Measurements from ENCODE around the gene ANKRD34A. TPM values are rescaled to one million over a fixed set of nuclear protein-coding genes. Genes with fewer than 3 reads are reported as not detected.

ANKRD34A gene
- total RNA-seq, 1 experiment from 2014 or later, result 0.22 TPM

- TF ChIP-seq GRHL2 (CRISPR knock-in tag; IDR thresholded peaks at IDR 0.05; ENCODE audit: insufficient replicate concordance, severe bottlenecking), result no peak
- Mint-ChIP-seq H3K4me3 (no peak overlapping the region; the same call in 1 of the 2 replicates), H3K4me1 (peaks cover 5% of the 10 kb centered on the region), H3K36me3 (no peaks in the 10 kb centered on the region), H3K9me3 (no peaks in the 10 kb centered on the region), H3K27me3 (ENCODE audit: low read depth) (no peaks in the 10 kb centered on the region; the same call in 1 of the 2 replicates), H3K27ac (0 out of 2 replicates have a peak overlapping the region, but pooled peaks have one; percentile 2)
- no peak for ATAC-seq
- no peak for DNase-seq (ENCODE audit: low spot score)
- ChIA-PET CTCF (interaction anchor here (0.6 to 5.4 kb wide), 28 partner anchors 9 to 131 kb away, joined by 3 to 54 read pairs (median 5); partner anchors contain the start of genes ANKRD34A, ITGA10, LIX1L and NUDT17), POLR2A (interaction anchor here (1.0 to 1.5 kb wide), 6 partner anchors 13 to 131 kb away, joined by 3 to 6 read pairs (median 4); partner anchors contain the start of genes ANKRD34A, NUDT17 and POLR3GL)
These were observed 12.6 kb upstream of the ANKRD34A start for GRCh38 chr1:145977016-145977415.

GRCh38 chr1:145975216-145975615 is 10.8 kb upstream of the ANKRD34A start:
- TF ChIP-seq STAT6 (CRISPR knock-in tag; conservative IDR thresholded peaks at IDR 0.05; ENCODE audit: low read depth) (no peak), NFYB (CRISPR knock-in tag; conservative IDR thresholded peaks at IDR 0.05; ENCODE audit: low read depth) (no peak), CTCF (IDR thresholded peaks at IDR 0.05) (no peak), ZNF317 (CRISPR knock-in tag; IDR thresholded peaks at IDR 0.05; ENCODE audit: borderline replicate concordance, low read depth) (no peak), AFF4 (CRISPR knock-in tag; IDR thresholded peaks at IDR 0.05; ENCODE audit: borderline replicate concordance) (no peak), ZNF425 (CRISPR knock-in tag; conservative IDR thresholded peaks at IDR 0.05) (no peak), HMGXB4 (CRISPR knock-in tag; IDR thresholded peaks at IDR 0.05) (no peak), MLX (CRISPR knock-in tag; IDR thresholded peaks at IDR 0.05) (no peak)
- peaks cover 2% of the 10 kb centered on the region; the same call in 1 of the 2 replicates for H3K4me1 Mint-ChIP-seq
- ChIA-PET CTCF (no interaction called here), POLR2A (no interaction called here)
- H3K9me3 Mint-ChIP-seq, result no peaks in the 10 kb centered on the region
- H3K27ac Mint-ChIP-seq, result no peak overlapping the region; the same call in 1 of the 2 replicates
- ATAC-seq (no peak), DNase-seq (ENCODE audit: low spot score) (no peak)
- H3K27me3 Mint-ChIP-seq (ENCODE audit: low read depth), result no peaks in the 10 kb centered on the region
- H3K4me3 Mint-ChIP-seq, result no peak overlapping the region
- H3K36me3 Mint-ChIP-seq, result no peaks in the 10 kb centered on the region
